GM12878 (cell line): Measurements from ENCODE around the gene SPINK1.

Experiments
- HDAC2 ChIP-seq: fragments of 200-600 bp; sonication (generic); IDR thresholded peaks from 2 replicates; pipeline ENCODE4 v1.6.1; 2017
- MTA3 ChIP-seq: IDR thresholded peaks from 2 replicates; pipeline ENCODE4 v1.6.1; 2012; ENCODE audit warnings: low read length, inconsistent platforms, borderline replicate concordance
- TF ChIP-seq, protein P1 (sequence below): IDR thresholded peaks from 2 replicates; pipeline ENCODE4 v1.6.1; 2011; ENCODE audit warnings: low read depth, low read length, improper control_type of control experiment, borderline replicate concordance
- TF ChIP-seq, protein P2 (sequence below), 3 experiments: IDR thresholded peaks in 2 of 3; conservative IDR thresholded peaks in 1 of 3; 2 replicates each; pipeline ENCODE4 v1.5.1; 2011; ENCODE audit warnings: low read depth in 3 of 3, low read length in 3 of 3, mild to moderate bottlenecking in 3 of 3, control low read depth in 2 of 3, moderate library complexity in 2 of 3, inconsistent platforms in 1 of 3, mixed read lengths in 1 of 3; ENCODE audit not compliant: control insufficient read depth in 2 of 3, insufficient read depth in 1 of 3; ENCODE audit errors: extremely low read depth in 1 of 3
- TF ChIP-seq, protein P3 (sequence below): fragments of 450-650 bp; IDR thresholded peaks from 2 replicates; pipeline ENCODE4 v1.6.1; 2017; ENCODE audit warnings: antibody characterized with exemption, mild to moderate bottlenecking, moderate library complexity

- TF ChIP-seq HDAC2 (no peak), MTA3 (no peak)
- TF ChIP-seq, protein P1, sequence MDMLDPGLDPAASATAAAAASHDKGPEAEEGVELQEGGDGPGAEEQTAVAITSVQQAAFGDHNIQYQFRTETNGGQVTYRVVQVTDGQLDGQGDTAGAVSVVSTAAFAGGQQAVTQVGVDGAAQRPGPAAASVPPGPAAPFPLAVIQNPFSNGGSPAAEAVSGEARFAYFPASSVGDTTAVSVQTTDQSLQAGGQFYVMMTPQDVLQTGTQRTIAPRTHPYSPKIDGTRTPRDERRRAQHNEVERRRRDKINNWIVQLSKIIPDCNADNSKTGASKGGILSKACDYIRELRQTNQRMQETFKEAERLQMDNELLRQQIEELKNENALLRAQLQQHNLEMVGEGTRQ: no peak
- TF ChIP-seq, protein P2, sequence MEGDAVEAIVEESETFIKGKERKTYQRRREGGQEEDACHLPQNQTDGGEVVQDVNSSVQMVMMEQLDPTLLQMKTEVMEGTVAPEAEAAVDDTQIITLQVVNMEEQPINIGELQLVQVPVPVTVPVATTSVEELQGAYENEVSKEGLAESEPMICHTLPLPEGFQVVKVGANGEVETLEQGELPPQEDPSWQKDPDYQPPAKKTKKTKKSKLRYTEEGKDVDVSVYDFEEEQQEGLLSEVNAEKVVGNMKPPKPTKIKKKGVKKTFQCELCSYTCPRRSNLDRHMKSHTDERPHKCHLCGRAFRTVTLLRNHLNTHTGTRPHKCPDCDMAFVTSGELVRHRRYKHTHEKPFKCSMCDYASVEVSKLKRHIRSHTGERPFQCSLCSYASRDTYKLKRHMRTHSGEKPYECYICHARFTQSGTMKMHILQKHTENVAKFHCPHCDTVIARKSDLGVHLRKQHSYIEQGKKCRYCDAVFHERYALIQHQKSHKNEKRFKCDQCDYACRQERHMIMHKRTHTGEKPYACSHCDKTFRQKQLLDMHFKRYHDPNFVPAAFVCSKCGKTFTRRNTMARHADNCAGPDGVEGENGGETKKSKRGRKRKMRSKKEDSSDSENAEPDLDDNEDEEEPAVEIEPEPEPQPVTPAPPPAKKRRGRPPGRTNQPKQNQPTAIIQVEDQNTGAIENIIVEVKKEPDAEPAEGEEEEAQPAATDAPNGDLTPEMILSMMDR (IDR thresholded peaks at IDR 0.05 in 2 of 3, conservative IDR thresholded peaks at IDR 0.05 in 1 of 3; ENCODE audit: control insufficient read depth in 2 of 3, extremely low read depth in 1 of 3, insufficient read depth in 1 of 3, low read depth in 3 of 3, low read length in 3 of 3): no peak
- TF ChIP-seq, protein P3, sequence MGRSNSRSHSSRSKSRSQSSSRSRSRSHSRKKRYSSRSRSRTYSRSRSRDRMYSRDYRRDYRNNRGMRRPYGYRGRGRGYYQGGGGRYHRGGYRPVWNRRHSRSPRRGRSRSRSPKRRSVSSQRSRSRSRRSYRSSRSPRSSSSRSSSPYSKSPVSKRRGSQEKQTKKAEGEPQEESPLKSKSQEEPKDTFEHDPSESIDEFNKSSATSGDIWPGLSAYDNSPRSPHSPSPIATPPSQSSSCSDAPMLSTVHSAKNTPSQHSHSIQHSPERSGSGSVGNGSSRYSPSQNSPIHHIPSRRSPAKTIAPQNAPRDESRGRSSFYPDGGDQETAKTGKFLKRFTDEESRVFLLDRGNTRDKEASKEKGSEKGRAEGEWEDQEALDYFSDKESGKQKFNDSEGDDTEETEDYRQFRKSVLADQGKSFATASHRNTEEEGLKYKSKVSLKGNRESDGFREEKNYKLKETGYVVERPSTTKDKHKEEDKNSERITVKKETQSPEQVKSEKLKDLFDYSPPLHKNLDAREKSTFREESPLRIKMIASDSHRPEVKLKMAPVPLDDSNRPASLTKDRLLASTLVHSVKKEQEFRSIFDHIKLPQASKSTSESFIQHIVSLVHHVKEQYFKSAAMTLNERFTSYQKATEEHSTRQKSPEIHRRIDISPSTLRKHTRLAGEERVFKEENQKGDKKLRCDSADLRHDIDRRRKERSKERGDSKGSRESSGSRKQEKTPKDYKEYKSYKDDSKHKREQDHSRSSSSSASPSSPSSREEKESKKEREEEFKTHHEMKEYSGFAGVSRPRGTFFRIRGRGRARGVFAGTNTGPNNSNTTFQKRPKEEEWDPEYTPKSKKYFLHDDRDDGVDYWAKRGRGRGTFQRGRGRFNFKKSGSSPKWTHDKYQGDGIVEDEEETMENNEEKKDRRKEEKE: no peak
Observed at GRCh38 chr5:147784146-147784987, 47.1 kb downstream of the SPINK1 start.
